ENCODE results near the gene C19orf47.

C19orf47 gene

GRCh38 chr19:40280608-40281221, 67.5 kb downstream of the C19orf47 start:
- no peak for DNase-seq

- no peak for DNase-seq
These were observed 68.2 kb downstream of the C19orf47 start for GRCh38 chr19:40279761-40280607.

DNA sequence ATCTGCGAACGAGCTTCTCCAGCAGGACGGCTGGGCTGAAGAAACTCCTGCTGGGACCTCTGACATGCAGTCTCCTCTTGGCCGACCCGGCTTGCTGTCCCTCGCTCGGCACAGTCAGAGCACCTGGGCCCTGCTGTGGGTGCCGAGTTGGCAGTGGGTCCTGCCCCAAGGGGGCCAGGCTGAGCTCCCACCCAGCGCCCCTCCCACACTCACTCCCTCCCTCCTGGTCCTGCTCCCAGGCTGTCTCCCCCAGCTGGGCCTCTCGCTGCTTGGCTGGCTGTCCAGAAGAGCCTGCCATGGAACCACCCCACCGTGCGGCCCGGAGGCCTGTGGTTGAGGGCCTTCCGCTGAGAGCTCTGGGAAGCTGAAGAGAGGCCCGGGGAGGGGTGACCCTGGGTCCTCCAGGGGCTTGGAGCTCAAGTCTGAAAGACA, 69.1 kb downstream of the C19orf47 start:
- no peak for DNase-seq

DNA sequence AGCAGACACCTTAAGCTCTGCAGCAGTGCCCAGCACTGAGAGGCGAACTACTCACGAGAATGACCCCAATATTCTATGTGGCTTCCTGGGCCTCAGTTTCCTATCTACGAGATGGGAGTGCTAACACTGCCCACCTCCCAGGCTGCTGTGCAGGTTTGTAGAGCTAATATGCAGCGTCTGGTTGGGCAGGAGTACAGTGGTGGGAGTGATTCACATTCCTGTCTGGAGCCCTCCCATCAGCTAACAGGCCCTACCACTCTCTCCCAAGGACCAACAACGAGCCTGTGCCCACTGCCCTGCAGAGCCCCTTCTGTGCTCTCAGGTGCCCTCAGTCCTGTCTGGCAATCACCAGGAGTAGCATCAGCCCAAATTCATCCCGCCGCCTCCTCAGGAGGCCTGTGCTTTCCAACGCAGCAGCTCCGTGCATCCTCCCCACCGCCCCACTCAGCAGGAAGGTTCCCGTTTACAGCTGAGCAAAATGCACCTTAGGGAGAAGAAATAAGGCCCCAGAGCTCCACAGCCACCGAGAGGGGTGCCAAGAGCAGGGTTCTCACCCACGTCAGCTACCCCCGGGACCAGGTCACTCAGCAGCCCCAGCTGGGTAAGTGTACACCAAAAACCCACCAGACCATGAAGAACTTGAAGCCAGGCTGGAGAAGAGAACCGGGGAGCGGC, 69.7 kb downstream of the C19orf47 start:
- no peak for DNase-seq

DNA sequence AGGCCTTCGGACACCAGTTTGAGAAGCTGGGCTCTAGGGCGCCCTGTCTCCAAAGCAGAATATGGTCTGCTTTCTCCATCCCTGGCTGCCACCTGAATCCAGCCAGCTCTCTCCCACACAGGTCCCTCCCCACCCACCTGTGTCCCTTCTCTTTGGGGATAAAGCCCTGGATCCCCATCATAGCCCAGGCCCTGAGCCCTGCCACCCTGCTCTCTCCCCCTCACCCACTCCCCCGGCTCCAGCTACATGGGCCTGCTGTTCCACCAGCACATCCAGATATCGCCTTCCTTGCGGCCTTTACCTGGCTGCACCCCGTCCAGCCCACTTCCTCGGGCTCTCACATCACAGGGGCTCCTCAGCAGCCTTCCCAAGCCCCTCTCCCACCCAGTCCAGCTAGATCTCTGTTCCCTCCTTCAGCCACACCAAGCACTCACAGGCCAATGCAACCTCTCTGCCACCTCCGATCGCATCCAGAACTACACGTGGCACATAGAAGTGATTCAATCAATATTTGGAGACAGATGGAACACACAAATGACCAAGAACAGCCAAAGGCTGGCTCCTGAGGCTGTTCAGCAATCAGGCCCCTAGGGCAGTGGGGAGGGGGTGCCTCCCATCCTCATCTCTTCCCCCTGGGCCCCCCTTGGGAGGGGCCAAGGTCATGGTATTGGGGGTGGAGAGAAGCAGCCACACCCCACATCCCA, 70.7 kb downstream of the C19orf47 start:
- no peak for DNase-seq

DNA sequence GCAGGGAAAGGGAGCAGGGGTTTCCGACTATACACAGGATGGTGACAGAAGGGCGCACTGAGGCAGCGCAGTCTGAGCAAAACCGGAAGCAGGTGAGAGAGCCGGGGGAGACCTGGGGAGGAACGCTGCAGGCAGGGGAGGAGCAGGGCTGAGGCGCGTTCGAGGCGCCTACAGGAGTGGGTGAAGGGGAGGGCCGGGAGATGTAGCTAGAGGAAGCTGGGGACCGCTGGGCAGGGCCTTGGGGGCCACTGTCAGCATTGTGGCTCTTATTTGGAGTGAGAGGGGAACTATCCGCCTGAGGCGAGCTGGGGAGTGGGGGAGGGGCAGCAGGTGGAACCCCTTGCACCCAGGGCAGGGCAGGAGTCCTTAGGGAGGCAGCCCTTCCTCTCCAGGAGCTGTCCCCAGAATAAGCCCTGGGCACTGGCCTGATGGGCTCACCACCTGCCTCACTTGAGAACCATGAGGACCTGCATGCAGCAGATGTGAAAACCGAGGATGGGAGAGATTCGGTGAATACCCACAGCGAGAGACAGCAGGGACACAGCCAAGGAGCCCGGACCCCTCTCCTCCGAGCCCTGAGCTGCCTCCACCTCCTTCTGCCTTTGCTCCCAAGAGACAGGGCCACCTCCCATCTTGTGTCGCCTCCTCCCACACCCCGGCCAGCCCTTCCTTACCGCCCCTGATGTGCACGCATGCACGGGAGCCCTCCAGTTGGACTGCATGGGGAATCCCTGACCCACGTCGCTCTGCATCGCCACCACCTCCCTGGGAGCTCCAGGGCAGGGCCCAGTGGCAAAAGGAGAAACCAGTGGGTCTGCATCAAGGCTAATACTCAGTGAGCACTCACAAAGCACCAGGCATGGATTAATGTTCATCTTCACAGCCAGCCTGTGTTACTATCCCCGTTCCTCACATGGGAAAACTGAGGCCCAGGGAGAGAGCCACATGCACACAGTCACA, 73.3 kb downstream of the C19orf47 start:
- no peak for DNase-seq

DNA sequence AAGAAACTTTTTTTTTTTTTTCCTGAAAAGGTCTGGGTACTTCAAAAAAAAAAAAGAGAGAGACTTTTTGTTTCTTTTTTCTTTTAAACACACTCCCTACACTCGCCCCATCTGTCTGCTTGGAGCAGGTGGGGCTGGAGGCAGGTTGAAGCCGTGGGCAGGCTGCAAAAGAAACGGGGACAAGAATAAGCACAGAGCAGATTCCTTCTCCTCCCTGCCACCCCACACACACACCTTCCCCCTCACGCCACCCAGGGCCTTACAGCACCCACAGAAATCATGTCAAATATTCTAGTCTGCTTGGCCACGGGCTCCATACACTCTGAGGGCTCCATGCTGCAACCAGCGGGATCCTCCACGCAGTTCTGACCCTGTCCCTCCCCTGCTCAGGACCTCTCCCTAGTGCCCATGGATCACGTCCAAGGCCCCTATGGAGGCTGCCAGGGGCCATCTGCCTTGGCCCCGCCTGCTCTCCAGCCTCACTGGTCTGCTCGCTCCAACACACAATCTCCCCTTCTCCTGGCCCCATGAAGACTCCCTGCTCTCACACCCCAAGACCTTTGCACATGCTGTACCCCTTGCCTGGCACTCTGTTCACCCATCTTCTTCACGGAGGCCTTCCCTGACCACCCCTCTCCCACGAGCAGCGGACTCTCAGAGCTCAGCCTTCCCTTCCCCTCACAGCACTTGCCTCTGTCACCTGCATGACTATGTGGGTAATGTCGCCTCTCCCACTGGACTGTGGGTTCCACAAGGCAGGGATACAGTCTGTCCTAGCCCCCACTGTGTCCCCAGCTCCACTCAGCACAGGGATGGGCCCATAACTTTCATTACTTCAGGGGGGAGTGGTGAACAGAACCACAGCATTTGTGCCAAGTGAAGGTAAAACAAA, 74.5 kb downstream of the C19orf47 start:
- DNase-seq, result no peak

DNA sequence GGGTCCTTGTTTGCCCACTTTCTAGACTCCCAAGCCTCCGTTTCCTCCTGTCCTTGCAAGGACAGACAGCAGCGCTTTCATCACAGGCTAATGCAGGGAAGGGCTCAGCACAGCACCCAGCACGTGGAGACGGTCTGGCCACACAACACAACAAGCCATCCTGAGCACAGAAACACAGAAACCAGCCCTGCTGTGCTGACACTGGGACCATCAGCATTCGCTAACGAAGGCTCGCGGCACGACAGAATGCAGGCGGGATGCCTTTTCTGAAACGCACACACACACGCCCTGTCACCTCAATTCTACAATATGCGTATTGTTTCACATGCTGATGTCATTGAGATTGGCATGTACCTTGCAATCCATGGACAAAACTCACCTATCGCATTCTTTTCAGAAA, 75.9 kb downstream of the C19orf47 start:
- DNase-seq, result no peak

DNA sequence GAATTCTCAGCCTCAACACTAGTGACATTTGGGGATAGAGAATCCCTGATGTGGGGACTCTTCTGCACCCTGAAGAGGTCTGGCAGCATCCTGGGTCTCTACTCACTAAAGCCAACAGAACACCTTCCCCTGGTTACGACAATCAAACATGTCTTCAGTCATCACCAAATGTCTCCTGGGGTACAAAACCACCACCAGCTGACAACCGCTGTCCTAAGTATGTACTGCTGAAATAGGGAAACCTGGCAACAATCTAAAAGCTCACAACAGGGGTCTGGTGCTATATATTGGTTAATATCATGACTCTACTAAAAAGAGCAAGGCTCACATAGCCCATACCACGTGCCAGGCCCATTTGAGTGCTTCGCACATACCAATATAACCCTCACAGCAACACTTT, 76.5 kb downstream of the C19orf47 start:
- DNase-seq, result no peak

GRCh38 chr19:40270362-40271089, 77.7 kb downstream of the C19orf47 start:
- DNase-seq, result peak; percentile 68
